Activated effector memory CD4-positive, alpha-beta T cell treated with anti-CD3 and anti-CD28 coated beads, Interleukin-2, amount 50 U/mL, for 16 hours (primary cell): Measurements from ENCODE around the gene AEBP1.

Experiments
- DNase-seq: peaks from one replicate; pipeline ENCODE4 v3.0.0-alpha.2; 2020

The AEBP1 gene

GRCh38 chr7:44106311-44107065 is 2.3 kb downstream of the AEBP1 start:
- DNase-seq, result no peak

- no peak for DNase-seq
These were observed 3.2 kb downstream of the AEBP1 start for GRCh38 chr7:44107116-44107960.

GRCh38 chr7:44107961-44108767 is 4.0 kb downstream of the AEBP1 start:
- no peak for DNase-seq

- no peak for DNase-seq
These were observed 4.9 kb downstream of the AEBP1 start for GRCh38 chr7:44108768-44109750.

GRCh38 chr7:44109991-44110390 is 5.8 kb downstream of the AEBP1 start:
- DNase-seq, result no peak

- no peak for DNase-seq
These were observed 6.8 kb downstream of the AEBP1 start for GRCh38 chr7:44110719-44111635.

GRCh38 chr7:44111761-44112160 is 7.6 kb downstream of the AEBP1 start:
- DNase-seq, result no peak

GRCh38 chr7:44112231-44112996 is 8.3 kb downstream of the AEBP1 start:
- DNase-seq, result no peak

- no peak for DNase-seq
These were observed 9.0 kb downstream of the AEBP1 start for GRCh38 chr7:44112997-44113763.

GRCh38 chr7:44113764-44114354 is 9.7 kb downstream of the AEBP1 start:
- DNase-seq, result no peak

- no peak for DNase-seq
These were observed 10.6 kb downstream of the AEBP1 start for GRCh38 chr7:44114586-44115310.

GRCh38 chr7:44116087-44116788 is 12.1 kb downstream of the AEBP1 start:
- DNase-seq, result no peak

GRCh38 chr7:44116789-44117666 is 12.9 kb downstream of the AEBP1 start:
- DNase-seq, result no peak

GRCh38 chr7:44117801-44118429 is 13.8 kb downstream of the AEBP1 start:
- no peak for DNase-seq

- no peak for DNase-seq
These were observed 15.8 kb downstream of the AEBP1 start for GRCh38 chr7:44119829-44120380.

- no peak for DNase-seq
These were observed 16.2 kb downstream of the AEBP1 start for GRCh38 chr7:44120395-44120794.
